ENCODE data around the gene FHIT.

The FHIT gene

GRCh38 chr3:60260546-60260945 is 990.7 kb downstream of the FHIT start:
- no peak for TF ChIP-seq CTCF (conservative IDR thresholded peaks at IDR 0.05; ENCODE audit: low read depth, low read length)
- DNase-seq (ENCODE audit: low read depth), result no peak
- H3K4me3 ChIP-seq (ENCODE audit: low read length), result no peak overlapping the region

- DNase-seq (ENCODE audit: low read depth), result no peak
- H3K4me3 ChIP-seq (ENCODE audit: low read length), result no peak overlapping the region
- no peak for TF ChIP-seq CTCF (conservative IDR thresholded peaks at IDR 0.05; ENCODE audit: low read depth, low read length)
Measured at GRCh38 chr3:60250810-60251209, 1000.4 kb downstream of the FHIT start.

GRCh38 chr3:60250206-60250605 is 1001.0 kb downstream of the FHIT start:
- DNase-seq (ENCODE audit: low read depth), result no peak
- no peak for TF ChIP-seq CTCF (conservative IDR thresholded peaks at IDR 0.05; ENCODE audit: low read depth, low read length)
- H3K4me3 ChIP-seq (ENCODE audit: low read length), result no peak overlapping the region

- TF ChIP-seq CTCF (conservative IDR thresholded peaks at IDR 0.05; ENCODE audit: low read depth, low read length), result no peak
- no peak for DNase-seq (ENCODE audit: low read depth)
- H3K4me3 ChIP-seq (ENCODE audit: low read length), result no peak overlapping the region
Measured at GRCh38 chr3:60246361-60246760, 1004.9 kb downstream of the FHIT start.

GRCh38 chr3:60243456-60243855 is 1007.8 kb downstream of the FHIT start:
- DNase-seq (ENCODE audit: low read depth), result no peak
- no peak for TF ChIP-seq CTCF (conservative IDR thresholded peaks at IDR 0.05; ENCODE audit: low read depth, low read length)
- H3K4me3 ChIP-seq (ENCODE audit: low read length), result no peak overlapping the region

- no peak for DNase-seq (ENCODE audit: low read depth)
Measured at GRCh38 chr3:60240492-60240891, 1010.8 kb downstream of the FHIT start.

GRCh38 chr3:60238550-60238949 is 1012.7 kb downstream of the FHIT start:
- no peak for DNase-seq (ENCODE audit: low read depth)
- TF ChIP-seq CTCF (conservative IDR thresholded peaks at IDR 0.05; ENCODE audit: low read depth, low read length), result no peak

More at GRCh38 chr3:60240492-60240891, 1010.8 kb downstream of the FHIT start:
- no peak for TF ChIP-seq CTCF (conservative IDR thresholded peaks at IDR 0.05; ENCODE audit: low read depth, low read length)
- H3K4me3 ChIP-seq (ENCODE audit: low read length), result no peak overlapping the region

More at GRCh38 chr3:60238550-60238949, 1012.7 kb downstream of the FHIT start:
- H3K4me3 ChIP-seq (ENCODE audit: low read length), result no peak overlapping the region
